HG03354 (cell line): ENCODE results near the gene SLC4A9.
"Not testable (repeated sequence)": the region's sequence is repeated elsewhere in the genome, so short reads cannot be mapped to it uniquely, and the experiment has no call there.

ENCODE experiments used
- ATAC-seq: cut with Tn5 transposase; IDR thresholded peaks from one replicate; pipeline ENCODE4 v1.9.1; 2021; ENCODE audit warnings: mild to moderate bottlenecking; ENCODE audit not compliant: unreplicated experiment, poor library complexity, severe bottlenecking

SLC4A9 gene

GRCh38 chr5:140336388-140336787 is 23.6 kb upstream of the SLC4A9 start:
- ATAC-seq: no peak

- no peak for ATAC-seq
Measured at GRCh38 chr5:140337880-140338279, 22.1 kb upstream of the SLC4A9 start.

GRCh38 chr5:140338336-140338735 is 21.7 kb upstream of the SLC4A9 start:
- no peak for ATAC-seq

GRCh38 chr5:140338908-140339307 is 21.1 kb upstream of the SLC4A9 start:
- ATAC-seq: no peak

GRCh38 chr5:140339636-140340035 is 20.4 kb upstream of the SLC4A9 start:
- no peak for ATAC-seq

GRCh38 chr5:140340605-140341121 is 19.3 kb upstream of the SLC4A9 start:
- no peak for ATAC-seq

GRCh38 chr5:140341591-140341990 is 18.4 kb upstream of the SLC4A9 start:
- ATAC-seq: no peak

GRCh38 chr5:140342287-140342686 is 17.7 kb upstream of the SLC4A9 start:
- ATAC-seq: no peak

- ATAC-seq: no peak
Measured at GRCh38 chr5:140342896-140343295, 17.1 kb upstream of the SLC4A9 start.

GRCh38 chr5:140343849-140344248 is 16.1 kb upstream of the SLC4A9 start:
- ATAC-seq: not testable (repeated sequence)

- ATAC-seq: no peak
Measured at GRCh38 chr5:140344683-140345423, 15.1 kb upstream of the SLC4A9 start.

GRCh38 chr5:140345919-140346347 is 14.1 kb upstream of the SLC4A9 start:
- peak; percentile 26 for ATAC-seq

GRCh38 chr5:140346348-140347221 is 13.4 kb upstream of the SLC4A9 start, which contains the start of gene HBEGF:
Gene HBEGF, minus strand, starts transcription at chr5:140346603. Its CDS starts 275 bp downstream, at chr5:140346328.
- ATAC-seq: peak; percentile 78

GRCh38 chr5:140347360-140347759 is 12.6 kb upstream of the SLC4A9 start:
- no peak for ATAC-seq

- no peak for ATAC-seq
Measured at GRCh38 chr5:140348104-140348503, 11.9 kb upstream of the SLC4A9 start.

- no peak for ATAC-seq
Measured at GRCh38 chr5:140349244-140349643, 10.8 kb upstream of the SLC4A9 start.

- peak; percentile 57 for ATAC-seq
Measured at GRCh38 chr5:140351609-140352334, 8.2 kb upstream of the SLC4A9 start.

- no peak for ATAC-seq
Measured at GRCh38 chr5:140355546-140355945, 4.4 kb upstream of the SLC4A9 start.

- ATAC-seq: peak; percentile 22
Measured at GRCh38 chr5:140356853-140357725, 2.9 kb upstream of the SLC4A9 start.
